Esophagus squamous epithelium (tissue), 4 donors: ENCODE measurements around the gene VCL.

Experiments used
- POLR2A ChIP-seq, 4 donors: fragments of 450-650 bp; IDR thresholded peaks; one replicate each; pipeline ENCODE4 v1.6.1; 2017; ENCODE audit warnings: antibody characterized with exemption in 4 of 4, mild to moderate bottlenecking in 4 of 4, moderate library complexity in 3 of 4
- TF ChIP-seq, protein P1 (sequence below), 6 experiments: fragments of 450-650 bp in 4 of 6; fragments of 200-600 bp in 2 of 6; sonication (generic) in 2 of 6; IDR thresholded peaks; one replicate each; pipeline ENCODE4 v1.5.1; 2016 to 2019; ENCODE audit warnings: antibody characterized with exemption in 6 of 6, mild to moderate bottlenecking in 4 of 6, moderate library complexity in 4 of 6

DNA sequence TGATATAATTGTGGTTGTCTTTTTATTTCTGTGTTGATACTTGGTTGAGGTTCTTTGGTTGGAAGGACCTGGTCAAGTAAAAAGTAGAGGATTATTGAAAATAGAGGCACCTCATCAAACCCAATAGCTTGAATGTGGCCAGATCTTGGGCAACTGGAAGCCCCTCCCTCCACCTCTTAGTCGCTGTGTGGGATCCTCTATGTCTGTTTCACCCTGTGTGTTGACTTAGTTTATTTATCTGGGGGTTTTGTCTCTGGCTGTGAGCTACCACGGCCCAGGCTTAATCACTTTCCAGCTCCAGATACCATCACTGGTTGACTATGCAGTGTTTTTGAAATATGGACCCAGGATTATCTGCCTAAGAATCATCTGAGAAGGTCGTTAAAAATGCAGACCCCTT lies 94.5 kb downstream of the VCL start:
- TF ChIP-seq POLR2A (IDR thresholded peaks at IDR 0.05) = no peak
- TF ChIP-seq, protein P1, sequence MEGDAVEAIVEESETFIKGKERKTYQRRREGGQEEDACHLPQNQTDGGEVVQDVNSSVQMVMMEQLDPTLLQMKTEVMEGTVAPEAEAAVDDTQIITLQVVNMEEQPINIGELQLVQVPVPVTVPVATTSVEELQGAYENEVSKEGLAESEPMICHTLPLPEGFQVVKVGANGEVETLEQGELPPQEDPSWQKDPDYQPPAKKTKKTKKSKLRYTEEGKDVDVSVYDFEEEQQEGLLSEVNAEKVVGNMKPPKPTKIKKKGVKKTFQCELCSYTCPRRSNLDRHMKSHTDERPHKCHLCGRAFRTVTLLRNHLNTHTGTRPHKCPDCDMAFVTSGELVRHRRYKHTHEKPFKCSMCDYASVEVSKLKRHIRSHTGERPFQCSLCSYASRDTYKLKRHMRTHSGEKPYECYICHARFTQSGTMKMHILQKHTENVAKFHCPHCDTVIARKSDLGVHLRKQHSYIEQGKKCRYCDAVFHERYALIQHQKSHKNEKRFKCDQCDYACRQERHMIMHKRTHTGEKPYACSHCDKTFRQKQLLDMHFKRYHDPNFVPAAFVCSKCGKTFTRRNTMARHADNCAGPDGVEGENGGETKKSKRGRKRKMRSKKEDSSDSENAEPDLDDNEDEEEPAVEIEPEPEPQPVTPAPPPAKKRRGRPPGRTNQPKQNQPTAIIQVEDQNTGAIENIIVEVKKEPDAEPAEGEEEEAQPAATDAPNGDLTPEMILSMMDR (IDR thresholded peaks at IDR 0.05) = no peak
